ENCODE data around the gene COPE. TPM values are rescaled to one million over a fixed set of nuclear protein-coding genes. Genes with fewer than 3 reads are reported as not detected.

The COPE gene
- polyA plus RNA-seq, 4 donors: 93.4 to 140 (median 104) TPM

GRCh38 chr19:18856385-18857126 lies 62.6 kb downstream of the COPE start:
- no peak for DNase-seq (ENCODE audit: low read depth in 4 of 4, low spot score in 3 of 4)

- DNase-seq (ENCODE audit: low read depth in 4 of 4, low spot score in 3 of 4): no peak
Measured at GRCh38 chr19:18855647-18856384, 63.4 kb downstream of the COPE start.

GRCh38 chr19:18854982-18855381 lies 64.2 kb downstream of the COPE start:
- no peak for DNase-seq (ENCODE audit: low read depth in 4 of 4, low spot score in 3 of 4)

- no peak for DNase-seq (ENCODE audit: low read depth in 4 of 4, low spot score in 3 of 4)
Measured at GRCh38 chr19:18853755-18854427, 65.3 kb downstream of the COPE start.

- no peak for DNase-seq (ENCODE audit: low read depth in 4 of 4, low spot score in 3 of 4)
Measured at GRCh38 chr19:18852648-18853047, 66.5 kb downstream of the COPE start.

- no peak for DNase-seq (ENCODE audit: low read depth in 4 of 4, low spot score in 3 of 4)
Measured at GRCh38 chr19:18851673-18852325, 67.4 kb downstream of the COPE start.

- DNase-seq (ENCODE audit: low read depth in 4 of 4, low spot score in 3 of 4): no peak
Measured at GRCh38 chr19:18850471-18851375, 68.5 kb downstream of the COPE start.

GRCh38 chr19:18849838-18850400 lies 69.3 kb downstream of the COPE start:
- DNase-seq (ENCODE audit: low read depth in 4 of 4, low spot score in 3 of 4): no peak

Other genes with a start within 250 kb of the COPE start
- gene CRTC1, start 235.7 kb downstream of the COPE start, polyA plus RNA-seq (ENCODE audit: insufficient read length in 4 of 4): 10 to 100 TPM; 16.6 to 23.1 (median 18.9) TPM
- gene COMP, start 128.1 kb downstream of the COPE start, polyA plus RNA-seq (ENCODE audit: insufficient read length in 4 of 4): under 1 TPM; 0.07 to 0.21 (median 0.11) TPM
- 10 to 100 TPM; 50.6 to 70.8 (median 52.5) TPM for gene UPF1, start 87.4 kb downstream of the COPE start, polyA plus RNA-seq (ENCODE audit: insufficient read length in 4 of 4)
- 1 to 10 TPM; 5.4 to 8.0 (median 6.4) TPM for gene CERS1, start 23.2 kb downstream of the COPE start, polyA plus RNA-seq (ENCODE audit: insufficient read length in 4 of 4)
- 10 to 100 TPM; 46.2 to 57.3 (median 48.6) TPM for gene DDX49, start 328 bp upstream of the COPE start, polyA plus RNA-seq (ENCODE audit: insufficient read length in 4 of 4)
- gene HOMER3, start 21.8 kb upstream of the COPE start, polyA plus RNA-seq (ENCODE audit: insufficient read length in 4 of 4): 10 to 100 TPM; 53.2 to 76.5 (median 56.5) TPM
- gene SUGP2, start 114.1 kb upstream of the COPE start, polyA plus RNA-seq (ENCODE audit: insufficient read length in 4 of 4): 10 to 100 TPM; 79.3 to 88.4 (median 85.5) TPM
- 10 to 100 TPM; 34.5 to 37.9 (median 34.8) TPM for gene ARMC6, start 114.2 kb upstream of the COPE start, polyA plus RNA-seq (ENCODE audit: insufficient read length in 4 of 4)
- gene SLC25A42, start 144.6 kb upstream of the COPE start, polyA plus RNA-seq (ENCODE audit: insufficient read length in 4 of 4): 10 to 100 TPM; 17.4 to 21.1 (median 19.8) TPM
- gene TMEM161A, start 219.1 kb upstream of the COPE start, polyA plus RNA-seq (ENCODE audit: insufficient read length in 4 of 4): 10 to 100 TPM; 24.7 to 46.3 (median 31.9) TPM